Upper lobe of left lung (tissue), 4 donors: ENCODE data around the gene LRTM2.

Experiments used
- EP300 ChIP-seq, 4 donors: sonication (generic); formaldehyde crosslinking; IDR thresholded peaks; one replicate each; pipeline ENCODE4 v1.5.1; 2017; ENCODE audit warnings: antibody characterized with exemption in 4 of 4, control low read depth in 2 of 4
- POLR2A ChIP-seq, 4 donors: fragments of 450-650 bp; IDR thresholded peaks; one replicate each; pipeline ENCODE4 v1.5.1; 2016 to 2017; ENCODE audit warnings: antibody characterized with exemption in 4 of 4, mild to moderate bottlenecking in 2 of 4
- TF ChIP-seq, protein P1 (sequence below), 6 experiments: fragments of 450-650 bp in 4 of 6; fragments of 200-600 bp in 2 of 6; sonication (generic) in 2 of 6; IDR thresholded peaks; one replicate each; pipeline ENCODE4 v1.5.1; 2016 to 2019; ENCODE audit warnings: antibody characterized with exemption in 6 of 6

DNA sequence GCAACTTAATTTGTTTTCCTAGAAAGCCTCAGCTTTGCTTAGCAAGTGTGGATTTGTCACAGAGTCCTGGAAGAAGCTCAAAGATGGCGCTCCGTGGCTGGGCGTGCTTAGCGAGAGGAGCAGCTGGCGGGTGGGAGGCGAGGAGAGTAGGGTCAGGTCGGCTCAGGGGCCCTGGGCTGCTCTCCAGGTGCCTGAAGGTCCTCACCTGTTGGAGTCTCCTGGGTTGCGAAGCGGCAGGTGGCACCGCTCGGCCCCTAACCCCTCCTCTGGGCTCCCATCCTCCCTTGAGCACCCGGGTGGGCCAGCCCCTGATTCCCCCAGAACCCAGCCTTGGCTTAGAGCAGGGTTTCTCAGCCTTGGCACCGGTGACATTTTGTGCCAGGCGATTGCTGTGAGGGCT is 25.1 kb downstream of the LRTM2 start:
- TF ChIP-seq, protein P1, sequence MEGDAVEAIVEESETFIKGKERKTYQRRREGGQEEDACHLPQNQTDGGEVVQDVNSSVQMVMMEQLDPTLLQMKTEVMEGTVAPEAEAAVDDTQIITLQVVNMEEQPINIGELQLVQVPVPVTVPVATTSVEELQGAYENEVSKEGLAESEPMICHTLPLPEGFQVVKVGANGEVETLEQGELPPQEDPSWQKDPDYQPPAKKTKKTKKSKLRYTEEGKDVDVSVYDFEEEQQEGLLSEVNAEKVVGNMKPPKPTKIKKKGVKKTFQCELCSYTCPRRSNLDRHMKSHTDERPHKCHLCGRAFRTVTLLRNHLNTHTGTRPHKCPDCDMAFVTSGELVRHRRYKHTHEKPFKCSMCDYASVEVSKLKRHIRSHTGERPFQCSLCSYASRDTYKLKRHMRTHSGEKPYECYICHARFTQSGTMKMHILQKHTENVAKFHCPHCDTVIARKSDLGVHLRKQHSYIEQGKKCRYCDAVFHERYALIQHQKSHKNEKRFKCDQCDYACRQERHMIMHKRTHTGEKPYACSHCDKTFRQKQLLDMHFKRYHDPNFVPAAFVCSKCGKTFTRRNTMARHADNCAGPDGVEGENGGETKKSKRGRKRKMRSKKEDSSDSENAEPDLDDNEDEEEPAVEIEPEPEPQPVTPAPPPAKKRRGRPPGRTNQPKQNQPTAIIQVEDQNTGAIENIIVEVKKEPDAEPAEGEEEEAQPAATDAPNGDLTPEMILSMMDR (IDR thresholded peaks at IDR 0.05), result no peak
- TF ChIP-seq POLR2A (IDR thresholded peaks at IDR 0.05) (no peak), EP300 (IDR thresholded peaks at IDR 0.05) (no peak)
